RCC 7860 (cell line): ENCODE data around the gene FYB2.

Source experiments
- DNase-seq: peaks from one replicate; pipeline ENCODE4 v3.0.0-alpha.2; 2015; ENCODE audit warnings: low spot score
- FAIRE-seq: peaks from 2 replicates; lab custom pipeline; 2012; peaks lifted over from hg19 to GRCh38; lab: Jason Lieb, UNC

Gene FYB2, protein sequence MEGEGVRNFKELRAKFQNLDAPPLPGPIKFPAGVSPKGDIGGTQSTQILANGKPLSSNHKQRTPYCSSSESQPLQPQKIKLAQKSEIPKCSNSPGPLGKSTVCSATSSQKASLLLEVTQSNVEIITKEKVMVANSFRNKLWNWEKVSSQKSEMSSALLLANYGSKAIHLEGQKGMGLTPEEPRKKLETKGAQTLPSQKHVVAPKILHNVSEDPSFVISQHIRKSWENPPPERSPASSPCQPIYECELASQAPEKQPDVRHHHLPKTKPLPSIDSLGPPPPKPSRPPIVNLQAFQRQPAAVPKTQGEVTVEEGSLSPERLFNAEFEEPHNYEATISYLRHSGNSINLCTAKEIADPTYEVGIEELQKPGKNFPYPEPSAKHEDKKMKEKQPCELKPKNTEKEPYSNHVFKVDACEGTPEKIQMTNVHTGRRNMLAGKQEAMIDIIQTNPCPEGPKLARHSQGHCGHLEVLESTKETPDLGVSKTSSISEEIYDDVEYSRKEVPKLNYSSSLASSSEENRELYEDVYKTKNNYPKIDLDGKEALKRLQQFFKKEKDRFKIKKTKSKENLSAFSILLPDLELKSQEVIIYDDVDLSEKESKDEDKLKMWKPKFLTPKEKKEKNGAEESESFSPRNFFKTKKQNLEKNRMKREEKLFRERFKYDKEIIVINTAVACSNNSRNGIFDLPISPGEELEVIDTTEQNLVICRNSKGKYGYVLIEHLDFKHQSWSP

GRCh38 chr1:56819387-56819899, at the start of gene FYB2:
FYB2 (minus strand) TSS chr1:56819404; CDS start chr1:56819290, 114 bp downstream.
- FAIRE-seq (no peak), DNase-seq (no peak)

GRCh38 chr1:56868761-56869160, 49.6 kb upstream of the FYB2 start:
- DNase-seq (no peak), FAIRE-seq (no peak)

DNA sequence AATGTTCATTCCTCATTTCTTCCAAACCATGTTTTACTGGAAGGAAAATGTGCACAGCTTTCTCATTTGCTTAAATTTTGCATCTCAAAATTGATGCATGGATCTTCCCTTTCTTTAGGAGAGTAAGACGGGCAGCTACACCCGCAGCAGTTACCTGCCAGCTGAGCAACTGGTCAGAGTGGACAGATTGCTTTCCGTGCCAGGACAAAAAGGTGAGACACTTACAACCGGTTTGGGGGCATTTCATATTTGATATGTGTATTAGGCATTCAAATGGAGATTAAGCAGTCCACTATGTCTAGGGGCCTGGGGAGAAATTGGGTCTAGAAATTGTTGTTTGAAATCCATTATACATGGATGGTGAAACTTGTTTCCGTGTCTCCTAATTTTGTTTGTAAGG, 48.3 kb upstream of the FYB2 start:
- FAIRE-seq, result no peak

DNA sequence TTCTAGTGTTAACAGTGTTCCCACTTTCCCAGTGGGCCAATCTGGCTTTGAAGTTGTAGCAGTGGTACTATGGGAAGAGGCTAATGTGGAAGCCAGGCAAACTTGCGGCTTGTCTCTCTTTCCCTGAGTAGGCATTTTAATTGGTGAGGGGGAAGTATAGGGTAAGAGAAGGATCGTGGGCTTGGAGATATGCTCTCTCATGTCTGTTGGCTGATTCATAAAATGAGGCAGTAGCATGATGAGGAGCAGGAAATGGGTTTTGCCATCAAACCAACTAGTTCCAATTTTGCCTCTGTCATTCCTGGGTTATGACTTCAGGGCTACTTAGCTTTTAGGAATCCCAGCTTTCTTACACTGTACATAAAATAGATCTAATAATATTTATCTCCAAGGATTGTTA, 47.5 kb upstream of the FYB2 start:
- FAIRE-seq (no peak), DNase-seq (no peak)

More for the DNA sequence above, 48.3 kb upstream of the FYB2 start:
- DNase-seq, result no peak

- DNase-seq (no peak), FAIRE-seq (no peak)
These were observed 45.2 kb upstream of the FYB2 start for GRCh38 chr1:56864430-56864829.

GRCh38 chr1:56863265-56863992, 44.2 kb upstream of the FYB2 start:
- DNase-seq, result no peak
- FAIRE-seq, result no peak

GRCh38 chr1:56859287-56859686, 40.1 kb upstream of the FYB2 start:
- no peak for FAIRE-seq

DNA sequence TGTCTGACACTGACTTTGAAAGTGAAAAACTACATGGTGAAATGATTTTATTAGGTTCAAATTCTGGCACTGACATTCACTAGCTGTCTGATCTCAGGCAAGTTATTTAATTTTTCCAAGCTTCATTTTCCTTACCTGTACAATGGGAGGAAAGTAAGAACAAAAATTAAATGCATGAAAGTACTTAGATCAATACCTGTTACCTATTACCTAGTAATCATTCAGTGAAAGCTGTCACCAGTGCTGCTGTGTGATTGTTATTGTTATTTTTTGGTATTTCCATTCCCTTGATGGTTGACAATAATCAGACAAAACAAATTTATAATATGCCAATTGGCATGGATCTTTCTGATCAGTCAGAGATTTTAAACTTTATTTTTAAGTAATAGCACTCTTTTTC, 37.0 kb upstream of the FYB2 start:
- FAIRE-seq (no peak), DNase-seq (no peak)

More at GRCh38 chr1:56859287-56859686, 40.1 kb upstream of the FYB2 start:
- no peak for DNase-seq

GRCh38 chr1:56855190-56855589, 36.0 kb upstream of the FYB2 start:
- DNase-seq (no peak), FAIRE-seq (no peak)

GRCh38 chr1:56854521-56855099, 35.4 kb upstream of the FYB2 start, which contains the start of gene C8A:
C8A (plus strand) TSS chr1:56854797; CDS start chr1:56854902, 105 bp downstream.
- FAIRE-seq, result no peak
- DNase-seq, result no peak

GRCh38 chr1:56852476-56852875, 33.3 kb upstream of the FYB2 start:
- DNase-seq, result no peak
- FAIRE-seq, result no peak

- FAIRE-seq (no peak), DNase-seq (no peak)
These were observed 31.7 kb upstream of the FYB2 start for GRCh38 chr1:56850922-56851321.

- no peak for DNase-seq
- no peak for FAIRE-seq
These were observed 31.2 kb upstream of the FYB2 start for GRCh38 chr1:56850411-56850810.

DNA sequence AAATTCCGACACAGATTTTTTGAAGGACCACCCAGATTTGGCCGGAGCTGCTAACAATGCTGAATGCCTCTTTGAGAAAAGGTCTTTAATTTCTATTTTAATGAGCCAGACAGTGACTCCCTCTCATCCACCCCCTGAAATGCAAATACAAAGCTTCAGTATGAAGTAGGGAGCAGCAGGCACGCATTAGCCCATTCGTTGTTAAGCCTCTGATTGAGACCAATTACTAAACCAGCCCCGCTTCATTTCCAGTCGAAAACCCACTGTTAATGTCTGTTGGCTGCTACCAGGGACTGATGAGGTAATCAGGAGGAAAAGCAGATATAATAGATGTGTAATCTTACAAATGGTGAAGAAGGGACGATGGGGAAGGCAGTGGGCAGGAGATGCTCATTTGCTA, 30.5 kb upstream of the FYB2 start:
- FAIRE-seq, result no peak
- DNase-seq, result no peak

DNA sequence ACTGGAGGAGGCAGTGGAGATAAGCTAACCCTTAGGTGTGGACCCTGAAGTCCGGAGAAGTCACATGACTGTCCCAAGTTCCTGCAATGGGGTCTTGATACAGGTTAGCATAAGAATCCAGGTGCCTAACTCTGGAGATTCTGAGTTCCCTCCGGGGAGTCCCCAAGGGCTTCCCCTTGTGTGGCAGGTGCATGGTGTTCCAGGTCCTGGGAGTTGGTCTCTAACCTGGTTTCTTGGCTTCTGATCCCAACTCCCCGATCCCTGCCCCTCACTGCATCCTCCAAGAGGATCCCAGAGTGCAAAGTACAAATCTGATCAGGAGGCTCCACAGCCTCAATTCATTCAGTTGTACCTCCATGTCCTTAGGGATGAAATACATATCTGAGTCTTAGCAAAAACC, 26.1 kb upstream of the FYB2 start:
- FAIRE-seq (no peak), DNase-seq (no peak)

DNA sequence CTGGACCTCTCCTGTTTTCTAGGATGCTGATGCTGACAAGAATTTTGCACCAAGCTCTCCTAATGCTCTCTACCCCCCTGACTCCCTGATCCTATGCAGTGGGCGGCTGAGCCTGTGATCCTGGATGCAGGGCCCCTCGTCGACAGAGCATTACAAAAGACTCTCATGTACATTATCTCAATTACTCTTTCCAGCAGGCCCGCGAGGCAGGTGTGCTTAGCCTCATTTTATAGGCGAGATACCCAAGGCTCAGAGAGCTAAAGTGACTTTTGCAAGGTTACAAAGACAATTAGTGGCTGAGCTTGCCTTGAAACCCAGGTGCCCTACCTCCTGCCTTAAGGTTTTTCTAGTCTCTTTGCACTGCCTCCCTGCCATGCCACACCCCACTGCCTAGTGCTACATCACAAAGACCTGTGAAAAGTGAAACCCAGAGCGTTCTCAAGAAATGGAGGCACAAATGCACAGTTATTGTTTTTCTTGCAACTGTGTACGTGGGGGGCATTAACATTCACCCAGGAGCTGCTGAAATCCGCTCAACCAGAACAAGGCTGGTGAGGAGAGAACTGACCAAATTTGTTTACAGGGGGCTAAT, 25.4 kb upstream of the FYB2 start:
- no peak for FAIRE-seq
- DNase-seq, result no peak

DNA sequence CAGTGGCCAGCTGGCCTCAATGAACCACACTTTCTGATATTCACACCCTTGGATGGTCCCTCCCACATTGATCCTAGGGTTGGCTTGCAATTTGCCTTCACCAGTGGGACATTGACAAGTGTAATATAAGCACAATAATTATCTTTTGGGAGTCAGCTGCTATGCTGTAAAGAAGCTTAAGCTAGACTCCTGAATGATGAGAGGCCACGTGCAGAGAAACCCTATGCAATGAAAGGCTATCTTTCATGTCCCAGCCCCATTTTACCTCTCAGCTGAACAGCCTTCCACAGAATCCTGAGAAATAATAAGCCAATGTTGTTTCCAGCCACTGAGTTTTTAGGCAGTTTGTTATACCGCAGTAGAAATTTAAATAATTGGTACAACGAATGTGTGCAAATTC, 24.3 kb upstream of the FYB2 start:
- FAIRE-seq (no peak), DNase-seq (no peak)

GRCh38 chr1:56838759-56839158, 19.6 kb upstream of the FYB2 start:
- FAIRE-seq (no peak), DNase-seq (no peak)

GRCh38 chr1:56837244-56837939, 18.2 kb upstream of the FYB2 start:
- FAIRE-seq (no peak), DNase-seq (no peak)

- DNase-seq (no peak), FAIRE-seq (no peak)
These were observed 17.2 kb upstream of the FYB2 start for GRCh38 chr1:56836359-56836758.
